Breast epithelium (tissue), 4 donors: ENCODE measurements around the gene LENG1. TPM values are rescaled to one million over a fixed set of nuclear protein-coding genes. Genes with fewer than 3 reads are reported as not detected.

ENCODE experiments used
- DNase-seq, 2 donors: peaks; one replicate each; pipeline ENCODE4 v3.0.0-alpha.2; 2019; ENCODE audit warnings: low spot score in 2 of 2
- H3K27ac ChIP-seq, 2 donors: fragments of 200-600 bp; sonication (generic) in 1 of 2; one replicate each; pipeline ENCODE4 v1.5.1; 2016 to 2019; ENCODE audit warnings: mild to moderate bottlenecking in 1 of 2
- H3K27me3 ChIP-seq, 2 donors: fragments of 200-600 bp; sonication (generic) in 1 of 2; one replicate each; pipeline versions ENCODE4 v1.5.1 to v1.6.0; 2017 to 2019; ENCODE audit warnings: control low read depth in 1 of 2, mild to moderate bottlenecking in 1 of 2
- H3K36me3 ChIP-seq: fragments of 200-600 bp; one replicate; pipeline ENCODE4 v1.5.1; 2019
- H3K4me1 ChIP-seq, 2 donors: fragments of 200-600 bp; sonication (generic); one replicate each; pipeline ENCODE4 v1.5.1; 2016 to 2019; ENCODE audit warnings: control low read depth in 1 of 2
- H3K4me3 ChIP-seq, 3 donors: fragments of 200-600 bp; sonication (generic); 1 replicate in 2 of 3; 2 replicates in 1 of 3; pipeline ENCODE4 v1.5.1; 2016 to 2019; ENCODE audit warnings: mild to moderate bottlenecking in 3 of 3, moderate library complexity in 2 of 3
- H3K9me3 ChIP-seq, 2 donors: fragments of 200-600 bp; sonication (generic) in 1 of 2; one replicate each; pipeline ENCODE4 v1.5.1; 2016 to 2019; ENCODE audit warnings: control low read depth in 1 of 2
- POLR2A ChIP-seq: fragments of 450-650 bp; IDR thresholded peaks from one replicate; pipeline ENCODE4 v1.6.1; 2016; ENCODE audit warnings: antibody characterized with exemption, mild to moderate bottlenecking, moderate library complexity
- POLR2AphosphoS5 ChIP-seq, 3 donors: sonication (generic); formaldehyde crosslinking; IDR thresholded peaks; one replicate each; pipeline ENCODE4 v1.6.1; 2017; ENCODE audit warnings: antibody characterized with exemption in 3 of 3
- intact Hi-C: fragments of 100-400 bp; cut with DNase I; formaldehyde crosslinking; loops from one replicate; pipeline ENCODE4 v1.15.1; 2023; ENCODE audit warnings: low total_unique reads
- total RNA-seq, 3 donors: library from RNA; depleted of rRNA; stranded (reverse); fragments of >200 nt; gene quantifications; one replicate each; pipeline ENCODE4 v1.1.0, GENCODE V29; 2016
- TF ChIP-seq, protein P1 (sequence below), 3 donors: fragments of 450-650 bp; IDR thresholded peaks; one replicate each; pipeline ENCODE4 v1.5.1; 2016 to 2017; ENCODE audit warnings: antibody characterized with exemption in 3 of 3, mild to moderate bottlenecking in 3 of 3, moderate library complexity in 3 of 3

Gene LENG1
- total RNA-seq, 3 donors from 2014 or later, result 6.4 to 8.5 (median 8.0) TPM

DNA sequence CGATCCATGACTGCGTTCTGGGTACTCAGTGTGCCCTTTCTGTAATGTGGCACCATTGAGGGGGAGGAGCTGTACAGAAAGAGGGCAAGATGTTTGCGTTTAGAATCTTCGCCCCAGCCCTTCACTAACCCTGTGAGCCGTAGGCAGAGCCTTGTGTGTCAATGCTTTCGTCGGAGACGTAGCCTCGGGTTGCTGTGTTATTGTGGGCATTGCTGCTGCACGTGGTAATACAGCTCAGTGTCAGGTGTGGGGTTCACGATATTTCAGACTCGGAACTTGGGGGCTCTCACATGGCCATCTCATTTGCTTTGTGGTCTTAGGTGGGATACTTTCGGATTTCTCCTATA, 47.3 kb upstream of the LENG1 start:
- intact Hi-C loops, result no loop called here
- TF ChIP-seq POLR2A (no peak), POLR2AphosphoS5 (IDR thresholded peaks at IDR 0.05) (no peak)
- TF ChIP-seq, protein P1, sequence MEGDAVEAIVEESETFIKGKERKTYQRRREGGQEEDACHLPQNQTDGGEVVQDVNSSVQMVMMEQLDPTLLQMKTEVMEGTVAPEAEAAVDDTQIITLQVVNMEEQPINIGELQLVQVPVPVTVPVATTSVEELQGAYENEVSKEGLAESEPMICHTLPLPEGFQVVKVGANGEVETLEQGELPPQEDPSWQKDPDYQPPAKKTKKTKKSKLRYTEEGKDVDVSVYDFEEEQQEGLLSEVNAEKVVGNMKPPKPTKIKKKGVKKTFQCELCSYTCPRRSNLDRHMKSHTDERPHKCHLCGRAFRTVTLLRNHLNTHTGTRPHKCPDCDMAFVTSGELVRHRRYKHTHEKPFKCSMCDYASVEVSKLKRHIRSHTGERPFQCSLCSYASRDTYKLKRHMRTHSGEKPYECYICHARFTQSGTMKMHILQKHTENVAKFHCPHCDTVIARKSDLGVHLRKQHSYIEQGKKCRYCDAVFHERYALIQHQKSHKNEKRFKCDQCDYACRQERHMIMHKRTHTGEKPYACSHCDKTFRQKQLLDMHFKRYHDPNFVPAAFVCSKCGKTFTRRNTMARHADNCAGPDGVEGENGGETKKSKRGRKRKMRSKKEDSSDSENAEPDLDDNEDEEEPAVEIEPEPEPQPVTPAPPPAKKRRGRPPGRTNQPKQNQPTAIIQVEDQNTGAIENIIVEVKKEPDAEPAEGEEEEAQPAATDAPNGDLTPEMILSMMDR (IDR thresholded peaks at IDR 0.05), result no peak
- no peaks in the 10 kb centered on the region for H3K27me3 ChIP-seq
- no peak for DNase-seq
- H3K9me3 ChIP-seq, result no peaks in the 10 kb centered on the region
- H3K4me3 ChIP-seq, result peak overlapping the region in 1 of 3 donors; percentile 45
- peak overlapping the region; percentile 36 to 96 for H3K27ac ChIP-seq
- H3K4me1 ChIP-seq, result peaks cover 9 to 18% of the 10 kb centered on the region in 2 donors
- H3K36me3 ChIP-seq, result peaks cover 4% of the 10 kb centered on the region

DNA sequence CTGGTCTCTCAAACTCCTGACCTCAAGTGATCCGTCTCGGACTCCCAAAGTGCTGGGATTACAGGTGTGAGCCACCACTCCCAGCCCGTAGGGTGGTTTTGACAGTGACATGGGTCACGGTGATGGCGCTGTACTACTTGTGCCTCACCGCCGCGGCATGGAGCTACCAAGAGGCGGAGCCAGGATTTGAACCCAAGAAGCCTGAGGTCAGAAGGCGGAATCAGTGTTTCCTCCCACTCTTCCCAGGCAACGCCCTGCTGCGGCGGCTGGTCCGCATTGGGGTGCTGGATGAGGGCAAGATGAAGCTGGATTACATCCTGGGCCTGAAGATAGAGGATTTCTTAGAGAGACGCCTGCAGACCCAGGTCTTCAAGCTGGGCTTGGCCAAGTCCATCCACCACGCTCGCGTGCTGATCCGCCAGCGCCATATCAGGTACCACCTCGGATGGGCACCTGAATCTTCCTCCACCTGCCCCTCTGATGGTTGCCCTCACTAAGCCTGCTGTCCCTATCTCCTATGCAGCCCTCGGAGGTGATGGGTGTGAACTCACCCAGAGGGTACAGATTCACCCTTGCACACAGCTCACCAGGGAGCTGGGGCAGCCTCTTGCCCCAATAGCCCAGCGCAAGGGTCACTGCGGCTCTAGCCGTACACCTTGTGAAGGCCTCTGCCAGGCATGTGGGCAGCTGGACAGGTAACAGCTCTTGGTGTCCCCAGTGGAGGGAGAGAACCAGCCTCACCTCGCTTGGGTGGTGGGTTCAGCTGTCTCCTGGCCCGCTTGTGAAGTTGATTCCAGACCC, 46.7 kb upstream of the LENG1 start:
- H3K27me3 ChIP-seq, result no peaks in the 10 kb centered on the region
- no peak for DNase-seq
- intact Hi-C loops, result no loop called here
- peak overlapping the region in 1 of 3 donors; percentile 45 for H3K4me3 ChIP-seq
- H3K36me3 ChIP-seq, result peaks cover 4% of the 10 kb centered on the region
- no peaks in the 10 kb centered on the region for H3K9me3 ChIP-seq
- TF ChIP-seq POLR2AphosphoS5 (IDR thresholded peaks at IDR 0.05) (no peak), POLR2A (no peak)
- TF ChIP-seq, protein P1 (IDR thresholded peaks at IDR 0.05), result no peak
- H3K4me1 ChIP-seq, result peaks cover 13 to 18% of the 10 kb centered on the region in 2 donors
- H3K27ac ChIP-seq, result peak overlapping the region; percentile 36 to 96

DNA sequence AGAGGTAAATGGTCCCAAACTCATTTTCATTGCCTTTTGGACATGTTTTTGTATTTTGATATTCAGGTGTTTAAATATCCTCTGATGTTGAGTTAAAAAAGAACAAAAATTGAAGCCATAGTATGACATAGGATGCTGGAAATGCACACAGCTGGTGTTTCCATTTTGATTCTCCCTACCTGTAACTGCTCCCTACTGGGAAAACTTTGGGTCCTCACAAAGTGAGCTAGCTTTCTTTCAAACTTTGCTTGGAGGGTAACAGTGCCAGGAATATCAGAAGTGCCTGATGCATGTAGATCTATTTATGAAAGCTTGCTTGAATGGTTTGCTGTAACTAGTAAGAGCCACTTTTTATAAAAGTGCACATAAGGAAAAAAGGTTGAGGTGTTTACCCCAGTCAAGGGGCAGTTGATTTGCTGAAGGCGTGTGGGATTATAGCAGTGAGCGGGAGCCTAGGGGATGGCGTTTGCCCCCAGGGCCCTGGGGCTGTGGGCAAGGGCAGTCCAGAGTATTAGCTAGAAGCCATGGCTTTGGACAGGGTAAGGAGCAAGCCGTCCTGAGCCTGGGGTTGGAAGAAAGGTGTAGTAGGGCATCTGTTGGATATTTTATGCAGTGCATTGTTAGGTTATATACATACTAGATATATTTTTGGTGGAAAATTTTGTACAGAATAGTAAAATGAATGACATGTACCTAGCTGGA, 45.4 kb upstream of the LENG1 start:
- H3K4me3 ChIP-seq, result peak overlapping the region in 1 of 3 donors; percentile 93
- intact Hi-C loops, result no loop called here
- no peaks in the 10 kb centered on the region for H3K9me3 ChIP-seq
- H3K27me3 ChIP-seq, result no peaks in the 10 kb centered on the region
- TF ChIP-seq POLR2AphosphoS5 (IDR thresholded peaks at IDR 0.05), result no peak
- no peak for TF ChIP-seq POLR2A
- TF ChIP-seq, protein P1 (IDR thresholded peaks at IDR 0.05), result no peak
- DNase-seq, result no peak
- H3K36me3 ChIP-seq, result peaks cover 4% of the 10 kb centered on the region
- peaks cover 13 to 18% of the 10 kb centered on the region in 2 donors for H3K4me1 ChIP-seq
- no peak overlapping the region for H3K27ac ChIP-seq

DNA sequence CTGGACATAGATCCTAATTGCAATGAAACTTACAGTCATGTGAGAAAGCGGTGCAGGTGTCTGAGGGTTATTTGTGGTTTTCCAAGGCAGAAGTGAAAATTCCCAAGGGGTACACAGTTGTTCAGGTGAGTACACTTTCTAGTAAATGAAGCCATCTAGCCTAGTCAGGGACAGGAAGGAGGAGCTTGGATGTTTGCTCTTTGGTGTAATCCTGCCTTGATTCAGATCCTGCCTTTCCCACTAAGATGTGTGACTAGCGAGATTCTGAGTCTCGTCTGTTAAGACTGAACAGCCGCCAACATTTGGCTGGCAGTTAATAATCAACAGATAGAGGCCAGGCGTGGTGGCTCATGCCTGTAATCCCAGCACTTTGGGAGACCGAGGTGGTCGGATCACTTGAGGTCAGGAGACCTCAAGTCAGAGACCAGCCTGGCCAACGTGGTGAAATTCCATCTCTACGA, 43.7 kb upstream of the LENG1 start:
- Histone ChIP-seq H3K27ac (no peak overlapping the region), H3K4me1 (peaks cover 5 to 13% of the 10 kb centered on the region in 2 donors)
- no peak for DNase-seq

More for the DNA sequence above, 43.7 kb upstream of the LENG1 start:
- intact Hi-C loops, result no loop called here
- peak overlapping the region in 1 of 3 donors; percentile 93 for H3K4me3 ChIP-seq
- H3K27me3 ChIP-seq, result no peaks in the 10 kb centered on the region
- no peak for TF ChIP-seq POLR2AphosphoS5 (IDR thresholded peaks at IDR 0.05)
- no peak for TF ChIP-seq POLR2A
- TF ChIP-seq, protein P1 (IDR thresholded peaks at IDR 0.05), result no peak
- H3K36me3 ChIP-seq, result peaks cover 4% of the 10 kb centered on the region
- no peaks in the 10 kb centered on the region for H3K9me3 ChIP-seq
